ENCODE measurements around the gene CFAP77. TPM values are rescaled to one million over a fixed set of nuclear protein-coding genes. Genes with fewer than 3 reads are reported as not detected.

Gene CFAP77
- total RNA-seq, 4 donors from 2014 or later: not detected

DNA sequence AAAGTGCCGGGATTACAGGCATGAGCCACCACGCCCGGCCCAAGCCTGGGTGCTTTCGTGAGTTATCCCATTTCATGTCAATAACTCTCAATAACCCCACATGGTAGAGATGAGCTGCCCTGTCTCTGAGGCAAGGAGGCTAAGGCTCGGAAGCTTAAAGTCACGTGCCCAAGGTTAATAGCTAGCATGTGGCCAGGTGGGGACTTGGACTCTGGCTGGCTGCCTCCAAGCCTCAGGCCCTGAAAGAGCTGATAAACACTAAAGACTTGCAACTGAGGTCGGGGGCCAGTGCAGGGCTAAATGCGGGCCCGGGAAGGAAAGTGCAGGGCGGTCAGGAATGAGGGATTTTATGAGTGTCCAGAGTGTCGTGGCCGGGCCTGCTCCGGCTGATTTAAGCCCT is 141.5 kb downstream of the CFAP77 start:
- TF ChIP-seq, protein P1, sequence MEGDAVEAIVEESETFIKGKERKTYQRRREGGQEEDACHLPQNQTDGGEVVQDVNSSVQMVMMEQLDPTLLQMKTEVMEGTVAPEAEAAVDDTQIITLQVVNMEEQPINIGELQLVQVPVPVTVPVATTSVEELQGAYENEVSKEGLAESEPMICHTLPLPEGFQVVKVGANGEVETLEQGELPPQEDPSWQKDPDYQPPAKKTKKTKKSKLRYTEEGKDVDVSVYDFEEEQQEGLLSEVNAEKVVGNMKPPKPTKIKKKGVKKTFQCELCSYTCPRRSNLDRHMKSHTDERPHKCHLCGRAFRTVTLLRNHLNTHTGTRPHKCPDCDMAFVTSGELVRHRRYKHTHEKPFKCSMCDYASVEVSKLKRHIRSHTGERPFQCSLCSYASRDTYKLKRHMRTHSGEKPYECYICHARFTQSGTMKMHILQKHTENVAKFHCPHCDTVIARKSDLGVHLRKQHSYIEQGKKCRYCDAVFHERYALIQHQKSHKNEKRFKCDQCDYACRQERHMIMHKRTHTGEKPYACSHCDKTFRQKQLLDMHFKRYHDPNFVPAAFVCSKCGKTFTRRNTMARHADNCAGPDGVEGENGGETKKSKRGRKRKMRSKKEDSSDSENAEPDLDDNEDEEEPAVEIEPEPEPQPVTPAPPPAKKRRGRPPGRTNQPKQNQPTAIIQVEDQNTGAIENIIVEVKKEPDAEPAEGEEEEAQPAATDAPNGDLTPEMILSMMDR (IDR thresholded peaks at IDR 0.05): no peak
- TF ChIP-seq POLR2AphosphoS5 (IDR thresholded peaks at IDR 0.05) (no peak), EP300 (IDR thresholded peaks at IDR 0.05; ENCODE audit: low read depth) (no peak), POLR2A (IDR thresholded peaks at IDR 0.05) (no peak)
- no peak overlapping the region for H3K27ac ChIP-seq
- H3K4me3 ChIP-seq: no peak overlapping the region
- no peaks in the 10 kb centered on the region for H3K36me3 ChIP-seq
- H3K9me3 ChIP-seq: no peaks in the 10 kb centered on the region
- intact Hi-C loops (cut with DNase I; ENCODE audit: low total_unique reads) (no loop called here), in situ Hi-C loops (cut with MboI; ENCODE audit: low pct_ligation_motif_present in 1 of 4, low pct_unique_long_range_greater_than_20kb in 1 of 4, low sequenced_read_pairs in 3 of 4) (no loop called here)
- peaks cover 0 to 2% (median under 1%) of the 10 kb centered on the region in 4 donors for H3K4me1 ChIP-seq
- DNase-seq: no peak
- H3K27me3 ChIP-seq: peaks cover 3% of the 10 kb centered on the region
- 67% methylated on average over 13 of the region's 13 CpGs; no CpG with 5 or more reads in 1 of the 2 donors for WGBS, 2 donors (ENCODE audit: low coverage in 1 of 2)

DNA sequence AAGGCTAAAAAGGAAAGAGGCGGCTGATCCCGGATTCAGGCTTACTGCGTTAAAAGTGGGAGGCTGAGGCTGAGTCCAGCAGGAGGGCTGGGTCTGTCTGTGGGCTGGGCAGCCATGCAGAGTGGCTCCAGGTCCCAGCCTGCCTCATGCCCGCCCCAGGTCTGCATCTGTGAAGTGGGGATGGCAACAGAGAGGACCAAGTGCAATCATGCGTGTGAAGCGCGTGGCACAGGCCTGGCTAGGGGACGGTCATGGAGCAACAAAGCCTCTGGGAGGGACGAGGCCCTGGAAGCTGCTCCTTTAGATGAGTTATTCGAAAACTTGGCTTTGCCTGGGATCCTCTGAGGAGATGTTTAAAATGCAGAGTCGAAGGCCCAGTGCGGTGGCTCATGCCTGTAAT is 142.0 kb downstream of the CFAP77 start:
- WGBS, 2 donors (ENCODE audit: low coverage in 1 of 2): 94% methylated on average over 12 of the region's 12 CpGs; no CpG with 5 or more reads in 1 of the 2 donors
- intact Hi-C loops (cut with DNase I; ENCODE audit: low total_unique reads) (no loop called here), in situ Hi-C loops (cut with MboI; ENCODE audit: low pct_ligation_motif_present in 1 of 4, low pct_unique_long_range_greater_than_20kb in 1 of 4, low sequenced_read_pairs in 3 of 4) (no loop called here)
- Histone ChIP-seq H3K27ac (no peak overlapping the region), H3K4me3 (no peak overlapping the region), H3K9me3 (no peaks in the 10 kb centered on the region), H3K36me3 (no peaks in the 10 kb centered on the region), H3K4me1 (no peaks in the 10 kb centered on the region), H3K27me3 (peaks cover 1% of the 10 kb centered on the region)
- no peak for DNase-seq
- TF ChIP-seq, protein P1 (IDR thresholded peaks at IDR 0.05): no peak
- no peak for TF ChIP-seq POLR2AphosphoS5 (IDR thresholded peaks at IDR 0.05)
- TF ChIP-seq POLR2A (IDR thresholded peaks at IDR 0.05): no peak
- TF ChIP-seq EP300 (IDR thresholded peaks at IDR 0.05; ENCODE audit: low read depth): no peak

DNA sequence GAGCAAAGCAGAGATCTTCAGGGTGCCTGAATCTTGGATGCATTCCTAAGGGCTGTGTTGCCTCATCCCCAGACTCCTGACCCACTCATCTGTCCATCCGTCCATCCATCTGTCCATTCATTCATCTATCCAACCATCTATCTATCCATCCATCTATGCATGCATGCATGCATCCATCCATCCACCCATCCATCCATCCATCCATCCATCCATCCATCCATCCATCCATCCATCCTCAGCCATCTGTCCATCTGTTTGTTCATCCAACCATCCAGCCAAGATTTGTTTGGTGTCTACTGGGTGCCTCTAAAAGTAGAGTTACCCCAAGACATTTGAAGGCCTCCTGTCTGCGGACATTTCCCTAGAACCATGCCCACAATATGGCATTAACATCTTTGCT is 144.7 kb downstream of the CFAP77 start:
- H3K9me3 ChIP-seq: no peaks in the 10 kb centered on the region
- WGBS, 2 donors (ENCODE audit: low coverage in 1 of 2): 70 to 90% methylated on average over 1 to 2 of the region's 2 CpGs

DNA sequence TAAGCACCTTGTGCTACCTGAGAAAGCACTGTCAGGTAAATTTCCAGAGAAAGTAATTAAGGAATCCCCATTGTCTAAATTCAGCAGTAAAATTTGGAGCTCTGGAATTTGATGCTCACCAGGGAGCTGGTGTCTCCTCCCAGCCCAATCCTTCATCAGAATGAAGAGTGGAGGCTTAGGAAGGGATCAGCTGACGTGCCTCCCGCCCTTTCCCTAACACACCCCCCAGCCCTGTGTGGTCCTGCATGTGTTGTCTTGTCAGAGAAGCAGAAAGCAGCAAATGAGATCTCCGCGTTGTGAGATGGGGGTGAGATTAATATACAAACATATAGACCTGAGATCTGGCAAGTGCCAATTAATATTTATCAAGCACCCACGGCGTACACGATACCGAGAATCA is 145.5 kb downstream of the CFAP77 start:
- in situ Hi-C loops (cut with MboI; ENCODE audit: low pct_ligation_motif_present in 1 of 4, low pct_unique_long_range_greater_than_20kb in 1 of 4, low sequenced_read_pairs in 3 of 4) (no loop called here), intact Hi-C loops (cut with DNase I; ENCODE audit: low total_unique reads) (no loop called here)
- no peaks in the 10 kb centered on the region for H3K4me1 ChIP-seq
- 76 to 98% methylated on average over 6 to 8 of the region's 8 CpGs for WGBS, 2 donors (ENCODE audit: low coverage in 1 of 2)
- H3K27me3 ChIP-seq: peaks cover 17% of the 10 kb centered on the region
- DNase-seq: no peak
- TF ChIP-seq POLR2A (IDR thresholded peaks at IDR 0.05): no peak
- H3K27ac ChIP-seq: no peak overlapping the region
- H3K9me3 ChIP-seq: no peaks in the 10 kb centered on the region
- no peaks in the 10 kb centered on the region for H3K36me3 ChIP-seq
- H3K4me3 ChIP-seq: no peak overlapping the region

More for the DNA sequence above, 144.7 kb downstream of the CFAP77 start:
- in situ Hi-C loops (cut with MboI; ENCODE audit: low pct_ligation_motif_present in 1 of 4, low pct_unique_long_range_greater_than_20kb in 1 of 4, low sequenced_read_pairs in 3 of 4): no loop called here
- no peak for DNase-seq
- TF ChIP-seq POLR2A (IDR thresholded peaks at IDR 0.05): no peak
- TF ChIP-seq EP300 (IDR thresholded peaks at IDR 0.05; ENCODE audit: low read depth): no peak
- TF ChIP-seq POLR2AphosphoS5 (IDR thresholded peaks at IDR 0.05): no peak
- TF ChIP-seq, protein P1 (IDR thresholded peaks at IDR 0.05): no peak
- intact Hi-C loops (cut with DNase I; ENCODE audit: low total_unique reads): no loop called here
- Histone ChIP-seq H3K36me3 (no peaks in the 10 kb centered on the region), H3K4me1 (no peaks in the 10 kb centered on the region), H3K4me3 (no peak overlapping the region), H3K27ac (no peak overlapping the region), H3K27me3 (peaks cover 9% of the 10 kb centered on the region)

DNA sequence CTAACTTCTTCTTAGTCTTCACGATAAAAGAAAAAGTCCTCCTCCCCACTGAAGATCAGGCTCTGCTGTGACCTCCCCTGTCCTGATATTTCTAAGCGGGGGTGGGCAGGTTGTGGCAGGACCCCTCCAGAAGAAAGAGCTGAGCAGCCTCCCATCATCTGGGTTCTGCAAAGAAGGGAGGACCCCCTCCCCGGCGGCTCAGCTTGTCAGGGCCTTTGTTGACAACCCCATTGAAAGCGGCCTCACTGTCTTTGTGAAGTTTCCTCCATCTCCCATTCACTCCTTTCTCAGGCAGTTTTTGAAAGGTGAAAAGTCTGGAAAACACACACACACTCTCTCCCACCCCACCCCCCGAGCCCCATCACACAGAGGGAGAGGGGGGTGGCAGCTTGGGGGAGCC is 146.2 kb downstream of the CFAP77 start:
- H3K4me1 ChIP-seq: no peaks in the 10 kb centered on the region
- no peak overlapping the region for H3K4me3 ChIP-seq
- TF ChIP-seq EP300 (IDR thresholded peaks at IDR 0.05; ENCODE audit: low read depth) (no peak), POLR2AphosphoS5 (IDR thresholded peaks at IDR 0.05) (no peak), POLR2A (IDR thresholded peaks at IDR 0.05) (no peak)
- TF ChIP-seq, protein P1 (IDR thresholded peaks at IDR 0.05): no peak
- H3K9me3 ChIP-seq: no peaks in the 10 kb centered on the region
- H3K27ac ChIP-seq: no peak overlapping the region
- WGBS, 2 donors (ENCODE audit: low coverage in 1 of 2): 76% methylated on average over 6 of the region's 6 CpGs; no CpG with 5 or more reads in 1 of the 2 donors
- H3K27me3 ChIP-seq: peaks cover 24% of the 10 kb centered on the region
- H3K36me3 ChIP-seq: no peaks in the 10 kb centered on the region
- no peak for DNase-seq
- in situ Hi-C loops (cut with MboI; ENCODE audit: low pct_ligation_motif_present in 1 of 4, low pct_unique_long_range_greater_than_20kb in 1 of 4, low sequenced_read_pairs in 3 of 4): no loop called here
- intact Hi-C loops (cut with DNase I; ENCODE audit: low total_unique reads): no loop called here

All from transverse colon (tissue), 4 donors.